ENCODE measurements around the gene RAB30.
"Not testable (repeated sequence)": the region's sequence is repeated elsewhere in the genome, so short reads cannot be mapped to it uniquely, and the experiment has no call there.

RAB30 gene

GRCh38 chr11:83036701-83037100, 35.0 kb downstream of the RAB30 start:
- DNase-seq = no peak

DNA sequence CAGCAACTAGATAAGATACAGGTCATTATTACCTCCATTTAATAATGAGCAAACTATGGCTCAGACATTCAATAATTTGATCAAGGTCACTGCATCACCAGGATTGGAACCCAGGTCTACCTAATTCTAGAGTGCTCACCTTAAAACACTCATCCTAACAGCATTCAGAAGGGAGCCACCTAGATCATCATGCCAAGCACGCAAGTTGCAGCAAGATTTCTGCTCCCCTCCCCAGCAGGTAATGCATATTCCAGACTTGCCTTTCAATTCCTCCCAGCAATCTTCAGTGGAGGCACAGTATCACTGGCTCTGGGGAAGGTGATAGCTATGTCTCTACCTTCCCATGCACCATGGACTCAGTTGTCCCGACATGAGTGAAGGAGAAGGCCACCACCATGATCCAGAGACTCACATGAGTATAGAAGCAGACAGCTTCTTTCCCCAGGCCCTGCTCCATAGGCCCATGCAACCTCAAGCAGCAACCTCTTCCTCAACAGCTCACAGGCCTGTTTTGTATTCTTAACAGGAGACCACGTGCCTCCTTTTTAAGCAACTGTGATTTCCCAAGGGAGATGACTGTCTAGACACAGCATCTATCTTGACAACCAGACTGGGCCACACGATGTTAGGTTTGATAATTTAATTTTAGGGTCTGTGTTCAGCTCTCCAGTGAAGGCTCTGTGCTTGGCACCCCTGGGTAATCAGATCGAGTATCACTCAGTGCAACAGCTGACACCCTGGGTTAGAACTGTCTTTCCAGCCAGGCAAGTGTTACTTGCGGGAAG, 36.4 kb downstream of the RAB30 start:
- no peak for DNase-seq

GRCh38 chr11:83034673-83035014, 37.1 kb downstream of the RAB30 start:
- no peak for DNase-seq

DNA sequence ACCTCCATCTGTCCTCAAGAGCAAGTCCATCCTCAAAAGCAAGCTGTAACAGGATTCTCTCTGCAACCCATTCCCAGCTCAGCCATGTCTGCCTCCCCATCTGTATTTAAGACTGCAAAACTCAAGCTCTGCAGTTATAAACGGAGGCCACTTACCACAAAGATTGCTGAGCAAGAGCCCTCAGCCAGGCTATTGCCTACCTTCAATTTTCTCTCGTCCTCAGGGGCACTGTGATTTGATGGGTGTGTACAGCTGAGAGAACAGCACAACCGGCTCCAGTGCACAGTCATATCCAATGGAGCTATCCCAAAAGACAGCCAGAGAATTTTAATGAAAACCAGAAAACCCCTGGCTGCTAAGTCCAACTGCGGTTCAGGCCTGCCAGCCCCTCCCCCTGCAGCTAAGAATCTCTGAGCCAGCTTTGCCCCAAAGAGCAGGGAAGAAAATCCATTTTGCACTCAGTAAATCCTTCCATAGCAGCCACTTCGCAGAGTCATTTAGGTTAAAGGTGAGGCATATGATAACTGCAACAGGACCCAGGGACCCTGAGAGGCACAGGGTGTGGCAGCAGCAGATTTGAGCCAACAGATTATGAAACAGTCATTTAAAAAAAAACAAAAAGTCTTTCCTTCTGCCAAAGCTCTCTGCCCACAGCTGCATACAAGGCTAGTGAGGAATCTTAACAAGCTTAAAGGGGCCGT, 37.6 kb downstream of the RAB30 start:
- no peak for DNase-seq

DNA sequence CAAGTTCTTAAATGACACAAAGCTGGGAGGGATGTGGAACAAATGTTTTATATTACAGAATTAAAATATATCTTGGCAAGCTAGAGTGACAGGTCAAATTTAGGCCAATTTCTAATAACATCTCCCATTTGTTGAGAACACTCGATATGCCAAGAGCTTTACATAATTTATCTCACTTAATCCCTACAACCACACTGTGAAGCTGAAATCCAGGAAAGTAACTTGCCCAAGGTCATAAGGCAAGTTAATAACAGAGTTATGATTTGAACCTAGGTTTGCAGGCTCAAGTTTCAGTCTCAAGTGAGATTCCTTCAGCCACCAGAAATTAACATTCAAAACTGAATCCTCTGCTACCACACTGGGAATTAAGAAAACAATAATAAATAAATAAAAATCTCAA, 38.3 kb downstream of the RAB30 start:
- DNase-seq = no peak

DNA sequence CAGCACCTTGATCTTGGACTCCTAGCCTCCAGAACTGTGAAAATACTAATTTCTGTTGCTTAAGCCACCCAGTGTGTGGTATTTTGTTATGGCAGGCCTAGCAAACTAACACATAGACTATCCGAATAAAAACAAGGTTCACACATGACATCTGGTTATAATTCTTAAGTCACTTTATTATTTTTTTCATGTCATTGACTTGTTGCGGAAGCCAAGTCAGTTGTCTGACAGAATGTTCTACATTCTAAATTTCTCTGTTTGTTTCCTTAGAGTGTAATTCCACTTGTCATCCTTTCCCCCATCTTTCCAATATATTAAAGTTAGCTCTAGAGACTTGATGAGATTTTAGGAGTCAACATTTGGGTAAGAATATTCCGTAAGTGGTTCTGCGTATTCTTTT, 40.6 kb downstream of the RAB30 start:
- no peak for DNase-seq

DNA sequence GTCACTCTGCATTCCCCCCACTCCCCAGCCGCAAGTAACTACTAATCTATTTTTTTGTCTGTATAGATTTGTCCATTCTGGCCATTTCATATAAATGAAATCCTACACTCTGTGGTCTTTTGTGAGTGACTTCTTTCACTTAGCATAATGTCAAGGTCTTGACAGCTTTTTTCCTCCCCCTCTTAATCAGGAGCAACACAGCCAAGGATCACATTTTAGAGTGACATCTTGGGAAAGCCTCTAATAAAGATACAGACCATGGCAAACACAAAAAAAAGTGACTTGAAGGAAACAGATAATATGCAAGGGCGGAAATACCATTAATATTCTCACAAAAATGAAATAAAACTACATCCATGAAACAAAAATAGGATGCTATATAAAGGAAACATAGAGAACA, 43.9 kb downstream of the RAB30 start:
- DNase-seq = no peak

GRCh38 chr11:83027289-83027688, 44.4 kb downstream of the RAB30 start:
- no peak for DNase-seq

GRCh38 chr11:83026229-83026628, 45.5 kb downstream of the RAB30 start:
- DNase-seq = no peak

DNA sequence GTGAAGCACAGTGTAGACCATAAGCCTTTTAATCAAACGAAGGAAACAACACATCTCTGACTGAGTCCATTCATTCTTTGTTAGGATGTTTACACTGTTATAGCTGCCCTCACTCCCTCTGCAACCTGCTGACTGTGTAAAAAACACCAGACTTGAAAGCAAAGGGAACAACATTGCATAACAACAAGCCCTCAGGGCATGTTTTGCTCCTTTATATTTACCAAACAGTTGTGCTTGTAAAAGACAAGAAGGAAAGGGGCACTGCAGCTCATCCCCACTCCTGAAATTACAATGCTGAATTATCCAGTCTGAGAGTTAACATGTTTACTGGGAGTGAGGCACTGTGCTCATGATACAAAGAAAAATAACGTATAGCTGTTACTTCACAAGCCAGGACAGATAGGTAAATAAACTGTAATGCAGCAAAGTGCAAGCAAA, 46.4 kb downstream of the RAB30 start:
- DNase-seq = no peak

DNA sequence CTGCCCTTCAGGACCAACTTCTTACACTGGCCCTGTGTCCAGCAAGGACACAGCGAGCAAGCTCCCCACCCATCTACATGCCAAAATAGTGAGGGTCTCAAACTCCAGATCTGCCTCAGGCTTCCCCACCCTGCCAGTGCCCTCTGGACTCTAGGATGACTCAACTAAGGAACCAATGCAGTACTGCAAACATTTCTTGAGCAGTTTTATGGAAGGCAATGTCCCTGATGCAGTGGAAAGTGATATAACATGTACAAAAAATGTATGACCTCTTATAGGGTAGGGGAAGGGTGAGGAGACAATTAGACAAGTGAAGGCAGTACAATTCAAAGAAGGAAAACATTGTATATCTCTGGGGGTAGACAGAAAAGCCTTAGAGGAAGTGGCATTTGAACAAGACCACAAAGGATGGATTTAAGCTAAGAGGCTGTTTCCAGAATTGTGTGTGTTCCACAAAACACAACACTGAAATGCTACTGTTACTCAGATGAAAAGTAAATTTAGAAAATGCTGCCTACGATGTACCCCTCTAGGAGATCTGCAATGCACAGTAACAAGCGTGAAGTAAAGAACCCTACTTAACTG, 47.3 kb downstream of the RAB30 start:
- no peak for DNase-seq

GRCh38 chr11:83023410-83023809, 48.3 kb downstream of the RAB30 start:
- DNase-seq = no peak

DNA sequence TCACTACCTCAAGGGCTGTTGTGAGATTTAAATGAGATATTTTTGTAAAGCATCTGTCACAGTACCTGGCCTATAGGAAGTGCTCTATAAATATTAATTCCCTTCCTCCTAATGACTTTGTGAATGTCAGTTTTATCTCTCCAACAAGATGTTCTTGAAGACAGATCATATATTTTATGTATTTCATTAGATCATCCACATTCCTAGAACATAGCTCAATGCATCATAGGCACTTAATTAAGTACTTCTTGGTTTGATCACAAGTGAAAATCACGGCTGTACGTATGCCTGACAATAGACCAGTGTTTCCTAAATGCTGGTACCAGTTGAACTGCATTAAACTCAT, 49.9 kb downstream of the RAB30 start:
- DNase-seq = no peak

GRCh38 chr11:83020942-83021779, 50.5 kb downstream of the RAB30 start:
- DNase-seq = no peak

DNA sequence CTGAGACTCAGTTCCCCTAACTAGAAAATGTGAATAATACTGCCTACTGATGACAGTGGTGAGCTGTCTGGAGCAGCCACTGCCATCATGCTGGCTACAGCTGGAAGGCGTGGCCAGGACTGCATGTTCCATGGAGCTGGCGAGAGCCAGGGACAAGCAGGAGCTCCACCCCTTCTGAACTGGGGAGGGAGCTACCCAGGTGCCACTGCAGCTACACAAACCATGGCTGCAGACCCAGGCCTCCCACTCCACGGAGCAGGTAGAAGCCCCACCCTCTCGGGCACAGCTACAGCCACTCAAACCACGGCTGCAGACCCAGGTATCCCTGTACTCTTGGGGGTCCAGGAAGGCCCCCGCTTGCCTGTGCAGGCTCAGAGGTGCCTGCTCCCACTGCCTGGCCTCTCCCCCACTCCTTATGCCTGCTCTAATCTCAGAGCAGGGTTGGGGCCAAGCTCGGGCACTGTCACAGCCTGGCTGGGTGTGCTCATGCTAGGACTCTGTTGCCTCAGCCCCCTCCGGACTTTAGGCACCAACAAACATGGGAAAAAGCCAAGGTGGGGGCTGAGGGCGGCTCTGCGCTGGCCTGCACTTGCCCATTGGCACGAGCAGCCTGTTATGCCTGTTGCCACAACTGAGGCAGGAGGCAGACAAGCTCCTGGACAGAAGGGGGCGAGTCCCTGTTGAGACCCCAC, 51.7 kb downstream of the RAB30 start:
- DNase-seq = no peak

DNA sequence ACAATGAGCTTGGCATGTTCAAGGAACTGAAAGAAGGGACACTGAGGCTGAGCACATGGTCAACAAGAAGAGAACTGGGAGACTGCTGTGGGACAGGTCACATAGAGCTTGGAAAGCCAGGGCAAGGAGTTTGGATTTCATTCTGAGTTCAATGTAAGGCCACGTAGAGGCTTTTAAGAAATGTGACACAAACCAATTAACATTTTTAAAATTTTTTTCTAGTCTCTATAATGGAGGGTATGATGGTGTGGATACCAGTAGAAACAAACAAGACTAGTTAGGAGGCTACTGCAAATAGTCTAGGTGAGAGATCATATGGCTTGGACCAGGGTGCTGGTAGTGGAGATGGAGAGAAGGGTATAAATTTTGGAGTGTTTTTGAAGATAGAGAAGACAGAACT, 56.7 kb downstream of the RAB30 start:
- DNase-seq = no peak

DNA sequence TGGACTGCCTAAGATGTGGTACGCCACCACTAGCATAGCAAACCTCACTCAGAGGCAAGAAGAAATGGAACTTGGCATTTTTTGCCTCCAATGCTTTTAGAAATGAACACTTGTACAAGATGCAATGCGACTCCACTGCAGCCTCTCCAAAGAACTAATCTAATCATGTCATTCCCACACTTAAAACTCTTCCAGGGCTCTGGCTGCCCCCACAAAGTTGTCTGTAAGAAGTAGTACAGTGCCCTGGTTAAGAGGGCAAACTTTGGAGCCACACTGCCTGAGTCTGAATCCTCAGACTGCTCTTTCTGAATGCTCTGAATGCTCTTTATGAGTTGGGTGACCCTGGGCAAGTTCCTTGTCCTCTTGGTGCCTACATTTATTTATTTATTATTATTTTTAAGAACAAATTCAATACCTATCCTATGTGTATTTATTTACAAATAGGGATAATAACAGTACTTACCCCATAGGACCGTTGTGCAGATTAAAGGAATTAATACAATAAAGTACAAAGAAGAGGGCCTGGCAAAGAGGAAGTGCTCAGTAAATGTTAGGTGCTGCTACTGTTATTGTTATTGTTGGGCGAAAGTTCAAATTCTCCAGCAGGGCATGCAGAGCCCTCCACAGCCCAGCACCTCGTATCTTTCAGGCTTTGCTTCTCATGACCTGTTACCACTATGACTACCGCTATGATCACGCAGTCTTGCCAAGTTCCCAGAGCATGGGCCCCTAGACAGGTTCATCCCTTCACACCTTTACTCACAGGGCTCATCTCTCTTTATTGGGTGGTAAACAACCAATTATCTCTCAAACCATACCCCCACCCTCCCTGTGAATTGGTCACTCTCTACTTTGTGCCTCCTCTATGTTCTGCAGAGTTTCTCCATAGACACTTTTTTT, 59.3 kb downstream of the RAB30 start:
- no peak for DNase-seq

DNA sequence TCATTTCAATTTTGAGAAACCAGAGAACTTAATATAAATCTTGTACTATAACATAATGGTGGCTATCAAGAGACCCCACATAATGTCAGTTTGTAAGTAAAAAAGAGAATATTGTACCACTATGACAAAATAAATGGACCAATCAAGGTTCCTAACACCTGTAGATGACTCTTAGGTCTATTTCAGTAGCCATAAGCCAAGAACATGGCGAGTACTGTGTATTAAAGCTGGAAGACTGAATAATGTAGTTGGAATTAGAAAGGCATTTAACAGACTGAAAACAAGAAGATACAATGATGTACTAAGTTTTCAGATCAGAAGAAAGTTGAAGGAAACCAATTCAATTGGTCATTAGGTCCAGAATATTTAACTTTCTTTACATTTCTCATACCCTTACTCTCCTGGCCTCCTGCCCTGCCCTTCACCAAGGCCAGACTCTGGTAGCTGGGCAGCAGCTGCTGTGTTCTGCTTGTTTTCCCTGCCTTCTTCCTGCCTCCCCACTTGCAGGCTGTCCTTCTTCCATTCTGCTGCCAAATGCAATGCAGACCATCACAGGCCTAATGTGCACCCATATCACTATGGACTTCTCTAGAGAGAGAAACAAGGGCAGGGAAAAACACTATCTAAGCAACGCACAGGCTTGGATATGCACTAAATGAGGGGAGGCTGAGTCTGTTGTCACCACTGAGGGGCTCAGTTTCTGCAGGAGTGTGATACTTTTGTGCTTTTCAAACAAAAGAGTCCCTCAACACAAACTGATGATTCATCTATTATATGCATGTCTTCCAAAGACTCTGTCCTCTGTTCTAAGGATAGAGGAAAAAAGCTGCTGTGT, 60.1 kb downstream of the RAB30 start:
- DNase-seq = no peak

DNA sequence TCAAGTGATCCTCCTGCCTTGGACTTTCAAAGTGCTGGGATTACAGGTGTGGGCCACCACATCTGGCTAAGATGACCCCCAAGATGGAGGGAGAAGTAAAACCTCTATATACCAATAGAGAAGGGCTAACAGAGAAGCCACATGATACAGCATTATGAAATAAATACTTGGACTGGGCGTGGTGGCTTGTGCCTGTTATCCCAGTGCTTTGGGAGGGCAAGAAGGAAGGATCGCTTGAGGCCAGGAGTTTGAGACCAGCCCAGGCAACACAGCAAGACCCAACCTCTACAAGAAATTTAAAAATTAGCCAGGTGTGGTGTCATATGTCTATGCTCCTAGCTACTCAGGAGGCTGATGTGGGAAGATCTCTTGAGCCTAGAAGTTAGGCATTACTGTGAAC, 61.7 kb downstream of the RAB30 start:
- DNase-seq = no peak

DNA sequence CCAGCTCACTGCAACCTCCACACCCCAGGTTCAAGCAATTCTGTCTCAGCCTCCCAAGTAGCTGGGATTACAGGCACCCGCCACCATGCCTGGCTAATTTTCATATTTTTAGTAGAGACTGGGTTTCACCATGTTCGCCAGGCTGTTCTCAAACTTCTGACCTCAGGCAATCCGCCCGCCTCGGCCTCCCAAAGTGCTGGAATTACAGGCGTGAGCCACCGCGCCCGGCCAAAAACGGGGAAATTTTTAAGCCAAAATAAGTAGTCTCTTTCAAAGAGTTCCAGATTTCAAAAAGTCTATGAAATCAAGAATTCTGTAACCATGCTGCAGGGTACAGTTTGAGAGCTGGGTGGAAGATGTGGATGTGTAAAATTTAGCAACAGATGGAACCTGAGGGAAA, 62.6 kb downstream of the RAB30 start:
- DNase-seq = not testable (repeated sequence)

DNA sequence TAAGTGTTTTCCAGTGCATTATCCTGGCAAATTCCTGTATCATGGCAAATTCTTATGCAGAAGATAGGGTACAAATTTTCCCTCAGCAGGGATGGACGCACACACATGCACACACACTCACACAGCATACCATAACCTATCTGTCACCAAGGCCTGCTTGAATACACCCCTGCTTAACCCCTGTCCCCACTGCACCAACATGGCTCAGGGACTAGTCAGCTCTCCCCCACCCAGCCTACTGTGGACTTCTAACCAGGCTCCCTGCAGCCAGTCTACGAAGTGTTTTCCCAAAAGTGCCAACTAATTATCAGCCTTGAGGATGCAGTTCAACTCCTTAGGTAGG, 63.1 kb downstream of the RAB30 start:
- DNase-seq = no peak

Data from effector CD4-positive, alpha-beta T cell (primary cell).